Prostate gland (tissue), 2 donors: Measurements from ENCODE around the gene SLC44A5. TPM values are rescaled to one million over a fixed set of nuclear protein-coding genes. Genes with fewer than 3 reads are reported as not detected.

Experiments
- DNase-seq: peaks from one replicate; pipeline ENCODE4 v3.0.0-alpha.2; 2019; ENCODE audit warnings: low spot score
- H3K27ac ChIP-seq, 2 donors: fragments of 200-600 bp; sonication (generic); 2 replicates each; pipeline ENCODE4 v1.5.1; 2017 to 2019
- H3K27me3 ChIP-seq: fragments of 200-600 bp; sonication (generic); replicated peaks from 2 replicates; pipeline ENCODE4 v1.5.1; 2019; ENCODE audit not compliant: insufficient read depth
- H3K36me3 ChIP-seq, 2 donors: fragments of 200-600 bp; sonication (generic); 1 replicate in 1 of 2; 2 replicates in 1 of 2; pipeline versions ENCODE4 v1.5.1 to v1.8.1; 2017 to 2019
- H3K4me1 ChIP-seq: fragments of 200-600 bp; sonication (generic); replicated peaks from 2 replicates; pipeline ENCODE4 v1.5.1; 2019
- H3K4me3 ChIP-seq, 2 donors: fragments of 200-600 bp; sonication (generic); 2 replicates each; pipeline ENCODE4 v1.5.1; 2017 to 2019
- H3K9me3 ChIP-seq: fragments of 200-600 bp; sonication (generic); 2 replicates; pipeline ENCODE4 v1.5.1; 2017
- CTCF ChIP-seq, 4 experiments: fragments of 200-600 bp in 2 of 4; fragments of 450-650 bp in 2 of 4; sonication (generic) in 2 of 4; IDR thresholded peaks; 1 replicate in 3 of 4; 2 replicates in 1 of 4; pipeline ENCODE4 v1.5.1; 2016 to 2019; ENCODE audit warnings: antibody characterized with exemption in 4 of 4, mild to moderate bottlenecking in 2 of 4, moderate library complexity in 2 of 4
- POLR2A ChIP-seq: fragments of 450-650 bp; IDR thresholded peaks from one replicate; pipeline ENCODE4 v1.6.1; 2016; ENCODE audit warnings: antibody characterized with exemption, mild to moderate bottlenecking
- POLR2AphosphoS5 ChIP-seq: sonication (generic); formaldehyde crosslinking; IDR thresholded peaks from one replicate; pipeline ENCODE4 v1.6.1; 2017; ENCODE audit warnings: antibody characterized with exemption
- WGBS: methylation state at CpG from one replicate; pipeline ENCODE4 v1.1.5; 2018; 5-methylcytosine and 5-hydroxymethylcytosine counted together
- intact Hi-C: fragments of 100-400 bp; cut with DNase I; formaldehyde crosslinking; loops from one replicate; pipeline ENCODE4 v1.14.2; 2022
- small RNA-seq, 2 donors: library from RNA; depleted of rRNA; stranded (forward); fragments of <200 nt; gene quantifications; one replicate each; pipeline ENCODE3, GENCODE V24; 2016
- total RNA-seq, 2 donors: library from RNA; depleted of rRNA; stranded (reverse); fragments of >200 nt; gene quantifications; one replicate each; pipeline ENCODE4 v1.1.0, GENCODE V29; 2016

SLC44A5 gene
- total RNA-seq, 2 donors from 2014 or later: 0.57 to 3.3 TPM

- Histone ChIP-seq H3K4me3 (no peak overlapping the region), H3K36me3 (no peaks in the 10 kb centered on the region), H3K27me3 (no peaks in the 10 kb centered on the region), H3K27ac (no peak overlapping the region), H3K4me1 (no peaks in the 10 kb centered on the region), H3K9me3 (no peaks in the 10 kb centered on the region)
- no peak for TF ChIP-seq POLR2A
- no peak for TF ChIP-seq POLR2AphosphoS5
- no peak for TF ChIP-seq CTCF (IDR thresholded peaks at IDR 0.05)
- DNase-seq: no peak
- intact Hi-C loops: no loop called here
Observed at GRCh38 chr1:75165264-75165663, 445.6 kb downstream of the SLC44A5 start.

- no peaks in the 10 kb centered on the region for H3K9me3 ChIP-seq
- 87% methylated on average over 3 of the region's 3 CpGs for WGBS
- no peak overlapping the region for H3K27ac ChIP-seq
- intact Hi-C loops: no loop called here
- no peak for DNase-seq
- H3K4me1 ChIP-seq: no peaks in the 10 kb centered on the region
- no peak overlapping the region for H3K4me3 ChIP-seq
- no peaks in the 10 kb centered on the region for H3K27me3 ChIP-seq
- TF ChIP-seq POLR2AphosphoS5: no peak
- TF ChIP-seq POLR2A: no peak
- no peak for TF ChIP-seq CTCF (IDR thresholded peaks at IDR 0.05)
- H3K36me3 ChIP-seq: no peaks in the 10 kb centered on the region
Observed at GRCh38 chr1:75159154-75159553, 451.8 kb downstream of the SLC44A5 start.

Small RNAs within 50 kb of the gene (small RNA-seq; reads per million reads assigned to genes)
- gene RNU6-503P (0 reads per million in 2 donors), gene RNU6-622P (0 reads per million in 2 donors)

Other genes with a start within 250 kb of the SLC44A5 start
- gene ACADM, start 113.6 kb upstream of the SLC44A5 start, total RNA-seq: 10 to 100 TPM; 45.4 to 49.4 TPM
- 10 to 100 TPM; 34.4 to 42.8 TPM for gene RABGGTB, start 175.1 kb upstream of the SLC44A5 start, total RNA-seq
- under 1 TPM; 0.05 to 0.91 TPM for gene MSH4, start 185.8 kb upstream of the SLC44A5 start, total RNA-seq